HG03025 (cell line): ENCODE data around the gene TVP23A.
A peak's percentile ranks its signal among the peaks of the same experiment; 100 is the strongest.
"Not testable (repeated sequence)": the region's sequence is repeated elsewhere in the genome, so short reads cannot be mapped to it uniquely, and the experiment has no call there.

Source experiments
- ATAC-seq: cut with Tn5 transposase; IDR thresholded peaks from one replicate; pipeline ENCODE4 v1.9.1; 2021; ENCODE audit warnings: mild to moderate bottlenecking, moderate library complexity; ENCODE audit not compliant: unreplicated experiment, low FRiP score

The TVP23A gene

DNA sequence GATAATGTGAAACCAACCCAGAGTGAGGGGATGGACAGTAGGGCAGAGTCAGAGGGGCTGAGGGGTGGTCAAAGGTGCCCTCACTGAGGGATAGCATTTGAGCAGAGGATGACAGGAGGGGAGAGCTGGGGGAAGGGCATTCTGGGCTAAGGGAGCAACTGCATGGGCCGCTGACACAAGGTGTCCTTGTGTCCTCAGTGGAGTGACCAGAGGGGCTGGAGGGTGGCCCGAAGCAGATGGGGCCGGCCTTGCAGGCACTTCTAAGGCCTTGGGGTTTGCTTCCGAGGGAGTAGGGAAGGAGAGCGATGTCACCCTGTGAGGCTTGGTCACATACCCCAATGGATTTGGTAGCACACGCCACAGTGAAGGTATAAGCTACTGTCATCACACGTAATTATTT lies 64.9 kb downstream of the TVP23A start:
- no peak for ATAC-seq

DNA sequence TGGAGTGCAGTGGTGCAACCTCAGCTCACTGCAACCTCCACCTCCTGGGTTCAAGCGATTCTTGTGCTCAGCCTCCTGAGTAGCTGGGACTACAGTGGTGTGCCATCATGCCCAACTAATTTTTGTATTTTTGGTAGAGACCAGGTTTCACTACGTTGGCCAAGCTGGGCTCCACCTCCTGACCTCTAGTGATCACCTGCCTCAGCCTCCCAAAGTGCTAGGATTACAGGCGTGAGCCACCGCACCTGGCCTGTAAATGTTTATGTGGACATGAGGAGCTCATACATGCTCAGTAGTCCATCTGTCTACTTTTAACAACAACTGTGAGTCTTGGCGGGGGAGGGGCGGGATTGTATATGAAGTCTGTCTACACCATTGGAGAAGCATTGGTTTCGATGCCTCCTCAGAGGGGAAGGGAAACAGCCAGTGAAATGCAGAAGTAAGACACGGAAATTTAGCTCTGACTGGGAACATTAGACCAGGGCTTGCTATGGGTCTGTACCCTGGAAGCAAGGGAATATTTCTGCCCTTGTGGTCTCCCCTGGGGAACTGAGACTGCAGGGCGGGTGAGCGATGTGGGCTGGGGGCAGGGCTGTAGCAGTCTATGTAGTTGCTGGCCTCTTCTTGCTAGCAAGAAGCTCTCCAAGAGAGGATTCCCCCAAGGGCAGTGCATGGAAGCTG lies 65.6 kb downstream of the TVP23A start:
- ATAC-seq = peak; percentile 47

DNA sequence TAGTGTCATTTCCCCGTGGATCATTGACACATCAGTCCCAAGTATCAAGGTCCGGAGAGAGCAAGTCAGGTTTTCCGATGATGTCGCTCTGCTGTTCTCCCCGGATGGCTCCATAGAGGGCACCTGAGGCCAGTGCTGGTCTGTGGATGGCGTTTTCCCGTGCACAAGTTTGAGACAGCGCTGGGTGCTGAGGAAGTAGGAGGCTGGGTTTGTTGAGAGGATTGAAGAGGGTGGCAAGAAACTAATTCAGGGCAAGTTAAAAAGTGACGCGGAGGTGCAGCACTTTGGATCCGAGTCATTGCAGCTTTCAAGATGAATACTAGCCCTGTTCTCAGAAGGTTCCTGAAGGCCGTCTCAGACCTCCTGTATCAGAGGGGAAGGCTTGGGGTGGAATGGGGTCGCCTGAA lies 67.3 kb downstream of the TVP23A start:
- no peak for ATAC-seq

DNA sequence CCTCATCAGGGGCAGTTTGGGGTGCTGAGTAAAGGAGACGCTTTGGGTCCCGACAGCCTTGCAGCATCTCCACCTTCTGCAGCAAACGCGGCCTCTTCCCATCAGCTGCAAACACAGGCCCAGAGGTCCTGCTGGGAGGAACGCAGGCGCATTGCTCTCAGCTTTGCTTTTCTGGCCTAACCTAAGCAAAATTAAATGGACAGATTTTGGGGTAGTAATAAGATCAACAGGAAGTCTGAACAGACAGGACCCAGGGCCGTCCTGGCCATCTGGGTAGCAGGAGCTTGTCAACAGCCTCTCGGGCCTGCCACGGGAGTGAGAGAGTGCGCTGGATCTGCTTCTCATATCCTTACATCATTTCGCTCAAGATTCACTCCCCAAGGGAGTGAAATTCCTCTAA lies 67.8 kb downstream of the TVP23A start:
- ATAC-seq = no peak

DNA sequence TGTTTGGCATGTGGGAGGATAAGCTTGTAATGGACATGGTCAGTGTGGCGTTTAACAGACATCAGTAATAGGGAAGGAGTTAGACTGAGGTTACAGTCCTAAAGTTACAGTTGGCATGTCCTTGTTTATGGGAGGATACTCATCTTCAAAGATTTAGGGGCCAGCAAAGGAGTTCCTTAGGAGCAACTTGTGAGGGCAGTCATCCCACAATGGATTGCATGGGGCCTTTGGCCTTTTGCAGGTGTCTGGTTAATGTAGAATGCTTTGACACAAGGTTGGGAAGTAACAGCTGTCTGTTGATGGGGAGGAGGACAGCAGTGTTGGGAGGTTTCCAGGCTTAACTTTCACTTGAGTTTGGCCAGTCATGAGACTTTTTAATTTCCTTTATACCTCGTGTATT lies 72.8 kb downstream of the TVP23A start:
- ATAC-seq = no peak

DNA sequence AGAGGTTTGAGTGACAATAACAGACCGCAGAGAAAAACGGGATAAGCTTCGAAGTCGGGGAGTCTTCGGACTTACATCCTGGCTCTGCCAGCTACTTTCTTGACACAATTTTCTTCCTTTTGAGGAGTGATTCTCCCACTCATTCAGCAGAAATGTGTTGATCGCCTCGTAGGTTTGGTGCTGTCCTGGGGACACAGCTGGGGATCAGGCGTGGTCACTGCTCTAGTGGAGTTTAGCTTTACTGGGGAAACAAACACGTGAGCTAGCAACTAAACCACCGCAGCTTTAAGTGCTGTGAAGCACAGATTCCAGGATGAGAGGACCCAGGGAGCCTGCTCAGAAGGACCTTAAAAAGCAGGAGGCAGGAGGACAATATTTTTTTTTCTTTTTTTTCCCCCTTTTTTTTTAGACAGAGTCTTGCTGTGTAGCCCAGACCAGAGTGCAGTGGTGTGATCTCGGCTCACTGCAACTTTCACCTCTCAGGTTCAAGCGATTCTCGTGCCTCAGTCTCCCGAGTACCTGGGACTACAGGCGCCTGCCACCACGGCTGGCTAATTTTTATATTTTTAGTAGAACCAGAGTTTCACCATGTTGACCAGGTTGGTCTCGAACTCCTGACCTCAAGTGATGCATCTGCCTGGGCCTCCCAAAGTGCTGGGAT lies 74.1 kb downstream of the TVP23A start:
- ATAC-seq = no peak

DNA sequence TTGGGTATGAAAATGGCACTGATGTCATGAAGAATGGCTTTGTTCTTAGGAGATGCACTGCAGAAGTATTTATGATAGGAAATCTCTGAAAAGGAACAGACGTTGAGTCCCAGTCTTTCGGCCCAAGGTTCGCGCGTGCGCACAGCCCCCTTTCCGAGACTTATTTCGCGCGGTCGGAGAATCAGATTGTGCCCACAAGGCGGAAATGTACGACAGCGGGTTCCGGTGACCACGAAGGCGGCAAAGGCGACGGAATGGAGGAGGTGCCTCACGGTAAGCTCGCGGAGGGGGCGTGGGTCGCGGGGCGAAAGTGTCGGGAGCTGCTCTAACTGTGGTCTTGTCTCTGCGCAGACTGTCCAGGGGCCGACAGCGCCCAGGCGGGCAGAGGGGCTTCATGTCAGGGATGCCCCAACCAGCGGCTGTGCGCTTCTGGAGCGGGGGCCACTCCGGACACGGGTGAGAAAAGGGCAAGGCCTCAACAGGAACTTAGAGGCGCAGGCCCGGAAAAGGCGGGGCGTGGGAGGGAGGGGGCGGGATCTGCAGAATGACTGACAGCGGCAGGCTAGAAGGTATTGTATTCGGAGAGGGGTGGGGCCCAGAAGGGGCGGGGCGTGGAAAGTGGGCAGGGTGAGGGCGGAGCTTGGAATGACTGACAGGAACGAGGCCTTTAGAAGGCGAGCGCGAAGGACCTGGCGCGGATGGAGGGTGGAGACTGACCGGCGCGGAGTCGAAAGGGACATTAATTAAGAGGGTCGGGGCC lies 74.8 kb downstream of the TVP23A start, which contains the start of gene NUBP1:
Gene NUBP1 (plus strand): TSS at position 233 of the 760 bp plus-strand sequence. CDS start 22 bp downstream, at position 255.
- ATAC-seq = peak; percentile 69

DNA sequence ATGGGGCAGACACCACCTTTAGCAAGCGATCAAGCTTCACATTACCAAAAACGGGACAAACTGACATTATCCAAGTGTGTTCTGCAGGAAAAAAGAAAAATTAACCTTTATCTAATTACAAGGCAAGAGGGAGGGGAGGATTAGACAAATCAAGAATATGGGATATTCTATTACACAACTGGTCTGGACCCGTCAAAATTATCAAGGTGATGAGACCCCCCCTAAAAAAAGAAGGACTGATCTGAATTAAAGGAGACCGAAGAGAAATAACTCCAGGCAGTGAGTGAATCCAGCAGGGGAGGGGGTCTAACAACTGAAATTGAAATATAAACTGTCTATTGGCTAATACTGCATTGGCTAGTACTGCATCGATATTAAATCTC lies 75.4 kb downstream of the TVP23A start:
- no peak for ATAC-seq

DNA sequence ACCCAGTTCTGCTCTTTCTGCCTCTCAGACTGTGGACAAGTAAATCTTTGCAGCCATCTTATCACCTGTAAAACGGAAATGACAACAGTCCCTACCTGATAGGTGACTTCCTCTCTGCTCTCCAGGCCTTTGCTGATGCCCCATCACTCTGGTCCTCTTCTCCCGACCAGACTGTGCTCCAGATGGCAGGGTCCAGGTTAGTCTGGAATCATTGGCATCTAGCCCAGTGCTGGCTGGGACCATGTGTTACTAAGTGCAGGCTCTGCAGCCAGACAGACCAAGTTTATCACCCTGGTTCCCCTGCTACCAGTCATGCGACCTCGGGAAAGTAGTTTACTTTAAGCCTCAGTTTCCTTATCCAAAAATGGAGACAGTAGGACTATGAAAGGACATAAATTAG lies 76.8 kb downstream of the TVP23A start:
- no peak for ATAC-seq

DNA sequence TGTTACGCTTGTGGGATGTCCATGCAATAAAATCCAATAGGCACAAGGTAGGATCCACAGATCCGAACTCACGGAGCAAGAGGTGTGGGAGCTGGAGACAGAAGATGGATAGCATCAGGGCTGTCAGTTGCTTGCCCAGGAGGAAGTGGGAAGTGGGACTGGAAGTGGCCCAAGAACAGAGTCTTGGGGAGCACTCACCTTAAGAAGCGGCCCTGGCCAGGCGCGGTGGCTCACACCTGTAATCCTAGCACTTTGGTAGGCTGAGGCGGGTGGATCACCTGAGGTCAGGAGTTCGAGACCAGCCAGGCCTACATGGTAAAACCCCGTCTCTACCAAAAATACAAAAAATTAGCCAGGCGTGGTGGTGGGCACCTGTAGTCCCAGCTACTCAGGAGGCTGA lies 77.3 kb downstream of the TVP23A start:
- not testable (repeated sequence) for ATAC-seq

DNA sequence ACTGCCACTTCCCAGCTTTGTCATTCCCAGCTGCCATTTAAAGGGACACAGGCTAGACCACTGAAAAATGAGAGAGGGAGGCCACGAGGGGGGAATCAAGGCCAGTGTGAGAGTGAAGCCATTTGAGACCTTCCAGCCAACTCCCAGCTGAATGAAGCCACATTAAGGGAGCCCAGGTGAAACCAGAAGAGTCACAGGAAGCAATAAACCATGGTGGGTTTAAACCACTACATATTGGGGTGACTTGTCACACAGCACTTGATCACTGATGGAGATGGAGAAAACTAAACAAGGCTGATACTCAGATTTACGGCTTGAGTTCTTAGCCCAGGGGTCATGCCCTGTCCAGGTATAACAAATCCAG lies 77.8 kb downstream of the TVP23A start:
- ATAC-seq = no peak

DNA sequence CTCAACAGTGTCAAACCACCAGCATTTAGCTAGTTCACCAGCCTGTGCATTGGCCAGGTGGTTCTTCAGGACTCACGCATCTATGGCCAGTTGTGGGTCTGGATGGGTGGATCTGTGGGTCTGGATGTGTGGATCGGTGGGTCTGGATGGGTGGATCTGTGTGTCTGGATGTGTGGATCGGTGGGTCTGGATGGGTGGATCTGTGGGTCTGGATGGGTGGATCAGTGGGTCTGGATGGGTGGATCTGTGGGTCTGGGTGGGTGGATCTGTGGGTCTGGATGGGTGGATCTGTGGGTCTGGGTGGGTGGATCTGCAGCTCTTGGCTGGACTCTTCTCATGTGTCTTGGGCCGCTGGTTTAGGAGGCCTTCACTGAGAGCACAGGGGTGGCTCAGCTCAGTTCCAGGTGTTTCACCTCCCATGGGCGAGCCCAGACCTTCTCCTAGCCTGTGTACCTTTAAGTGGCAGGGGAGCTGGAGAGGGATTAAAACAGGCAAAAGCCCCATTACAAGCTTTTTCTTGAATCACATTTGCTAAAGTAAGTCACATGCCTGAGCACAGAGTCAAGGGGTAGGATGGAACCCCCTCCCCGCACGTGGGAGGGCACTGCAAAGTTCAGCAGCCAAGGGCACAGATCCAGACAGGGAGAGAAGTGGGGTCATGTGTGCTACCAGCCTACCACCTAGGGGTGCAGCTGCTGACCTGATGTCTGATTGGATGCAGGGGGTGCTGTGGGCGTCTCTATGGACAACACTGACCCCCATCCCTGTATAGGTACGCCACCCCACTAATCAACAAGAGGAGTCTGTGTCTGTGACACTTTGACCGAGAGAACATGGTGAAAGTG lies 78.4 kb downstream of the TVP23A start:
- ATAC-seq = no peak

DNA sequence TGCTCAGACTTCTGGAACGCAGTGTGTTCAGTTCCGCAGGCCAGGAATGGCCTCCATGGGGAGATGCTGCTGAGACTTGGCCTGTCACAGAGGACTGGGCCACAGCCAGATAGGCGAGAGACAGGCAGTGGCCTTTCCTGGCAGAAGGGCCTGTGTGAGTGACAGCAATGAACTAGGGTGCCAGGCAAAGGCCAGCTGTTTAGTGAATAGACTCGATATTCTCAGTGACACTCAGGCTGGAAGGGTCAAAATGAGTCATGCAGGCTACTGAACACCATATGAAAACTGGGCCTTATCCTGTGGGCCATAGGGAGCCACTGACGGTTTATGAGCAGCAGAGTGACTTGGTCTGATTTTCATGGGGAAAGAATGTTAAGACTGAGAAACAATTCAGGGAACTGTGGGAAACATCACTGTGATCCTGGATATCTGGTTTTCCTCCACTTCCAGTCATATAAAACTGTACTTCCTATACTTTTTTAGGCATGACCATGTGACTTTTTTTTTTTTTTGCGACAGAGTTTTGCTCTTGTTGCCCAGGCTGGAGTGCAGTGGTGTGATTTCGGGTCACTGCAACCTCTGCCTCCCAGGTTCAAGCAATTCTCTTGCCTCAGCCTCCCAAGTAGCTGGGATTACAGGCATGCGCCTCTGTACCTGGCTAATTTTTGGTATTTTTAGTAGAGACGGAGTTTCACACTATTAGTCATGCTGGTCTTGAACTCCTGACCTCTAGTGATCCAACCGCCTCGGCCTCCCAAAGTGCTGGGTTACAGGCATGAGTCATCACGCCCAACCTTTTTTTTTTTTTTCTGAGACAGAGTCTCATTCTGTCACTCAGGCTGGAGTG lies 80.1 kb downstream of the TVP23A start:
- peak; percentile 47 for ATAC-seq

DNA sequence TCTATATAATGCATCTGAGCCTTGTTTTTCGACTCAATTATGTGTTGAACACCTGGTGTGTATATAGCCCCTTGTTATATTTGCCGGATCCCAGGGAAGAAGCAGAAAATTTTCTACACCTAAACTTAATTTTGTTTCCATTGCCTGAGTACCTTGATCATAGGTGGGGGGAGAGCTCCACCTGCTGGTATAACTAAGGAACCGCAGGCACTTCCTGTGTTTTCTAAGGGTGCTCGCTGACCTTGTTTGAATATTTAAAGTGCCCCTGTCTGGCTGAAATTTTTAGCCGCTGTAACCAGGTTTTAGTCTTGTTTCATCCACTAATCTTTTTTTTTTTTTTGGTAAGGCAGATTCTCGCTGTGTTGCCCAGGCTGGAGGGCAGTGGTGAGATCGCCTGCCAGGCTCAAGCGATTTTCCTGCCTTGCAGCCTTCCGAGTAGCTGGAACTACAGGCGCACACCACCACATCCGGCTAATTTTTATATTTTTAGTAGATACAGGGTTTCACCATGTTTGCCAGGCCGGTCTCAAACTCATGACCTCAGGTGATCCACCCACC lies 81.4 kb downstream of the TVP23A start:
- no peak for ATAC-seq

DNA sequence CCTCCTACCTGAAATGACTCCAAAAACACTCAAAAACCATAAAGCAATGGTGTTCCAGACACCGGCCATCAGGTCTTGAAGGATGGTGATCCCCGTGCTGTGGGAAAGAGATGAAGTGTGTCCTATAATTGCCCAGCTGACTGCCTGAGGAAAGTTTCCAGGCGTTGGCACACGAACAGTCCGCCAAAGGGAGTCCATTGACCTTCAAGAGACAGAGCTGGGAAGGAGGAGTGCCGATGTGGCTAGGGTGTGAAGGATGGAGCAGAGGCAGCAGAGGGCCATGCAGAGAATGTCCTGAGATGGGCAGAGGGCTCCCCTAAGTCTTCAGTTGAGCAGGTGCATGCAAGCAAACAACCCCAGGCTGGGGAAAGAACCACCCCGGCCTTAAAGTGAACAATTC lies 86.8 kb downstream of the TVP23A start:
- no peak for ATAC-seq

DNA sequence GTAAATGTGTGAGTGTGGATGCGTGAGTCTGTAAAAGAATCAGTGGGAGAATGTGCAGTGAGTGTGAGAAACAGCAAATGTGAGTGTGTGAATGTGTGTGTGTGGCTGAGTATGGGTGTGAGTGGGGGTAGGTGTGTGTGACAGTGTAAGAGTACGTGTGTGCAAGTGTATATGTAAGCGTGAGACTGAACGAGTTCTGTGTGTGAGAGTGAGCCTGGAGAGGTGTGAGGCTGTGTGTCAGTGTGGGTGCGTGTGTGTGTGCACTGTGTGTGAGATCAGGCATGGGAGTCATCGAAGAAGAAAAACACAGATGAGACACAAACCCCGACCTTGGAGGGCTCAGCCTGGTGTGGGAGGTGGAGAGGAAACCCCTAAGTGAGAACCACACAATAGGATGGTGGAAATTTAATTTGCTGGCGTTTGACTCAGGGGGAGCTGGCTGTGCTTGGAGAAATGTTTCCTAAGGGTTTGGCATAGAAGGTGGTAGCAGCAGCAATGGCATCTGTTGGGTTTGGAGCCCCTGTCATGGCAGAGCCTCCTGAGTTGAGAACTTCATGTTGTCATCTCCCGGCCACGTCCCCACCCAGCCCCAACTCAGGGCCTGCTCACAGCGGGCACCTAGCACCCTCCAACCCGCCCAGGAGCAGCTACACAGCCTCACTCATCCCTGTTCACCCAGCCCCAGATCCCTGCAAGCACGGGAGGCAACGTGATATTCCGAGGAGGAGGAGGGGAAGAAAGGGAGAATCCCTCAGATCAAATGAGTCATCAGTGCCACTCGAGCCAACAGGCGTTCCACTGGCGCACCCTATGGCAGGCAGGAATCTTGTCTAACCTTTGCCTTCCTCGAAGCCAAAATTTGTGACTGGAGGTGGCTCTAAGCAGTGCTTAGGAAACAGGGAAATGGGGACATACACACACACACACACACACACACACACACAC lies 89.2 kb downstream of the TVP23A start:
- no peak for ATAC-seq

DNA sequence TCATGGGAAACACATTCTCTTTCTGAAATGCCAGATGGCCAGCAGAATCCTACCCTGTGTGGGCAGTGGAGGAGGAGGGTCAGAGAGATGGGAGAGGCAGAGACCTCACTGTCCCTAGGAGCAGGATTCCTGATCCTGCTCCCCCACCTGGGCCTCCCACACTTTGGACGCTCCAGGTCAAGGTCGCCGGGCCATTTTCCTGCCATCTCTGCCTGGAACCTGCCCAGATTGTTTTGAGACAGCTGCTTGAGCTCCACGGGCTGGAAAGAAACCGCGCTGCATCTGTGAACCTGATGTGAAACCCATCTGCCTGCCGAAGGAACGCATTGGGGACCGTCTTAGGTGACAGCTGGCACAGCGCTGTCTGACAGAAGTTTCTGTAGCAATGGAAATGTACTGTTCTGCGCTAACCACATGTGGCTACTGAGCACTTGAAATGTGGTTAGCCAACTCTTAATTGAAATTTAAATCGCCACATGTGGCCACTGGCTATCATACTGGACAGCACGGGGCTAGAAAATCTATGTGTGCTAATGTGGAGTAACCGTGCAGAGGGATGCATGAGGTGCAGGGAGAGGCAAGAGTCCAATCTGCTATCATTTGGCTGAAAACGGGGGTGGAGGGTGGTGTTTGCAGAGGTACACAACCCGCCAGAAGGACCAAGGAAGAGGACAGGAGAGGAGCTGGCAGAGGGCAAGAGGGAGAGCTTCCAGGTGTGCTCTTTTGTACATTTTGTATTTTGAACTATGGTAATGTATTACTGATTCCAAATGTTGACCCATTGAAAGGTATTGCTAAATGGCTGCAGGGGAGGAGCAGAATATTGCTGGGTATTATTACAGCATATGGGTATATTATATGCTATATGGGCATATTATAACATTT lies 90.3 kb downstream of the TVP23A start:
- ATAC-seq = no peak
